ENCODE results near the gene RGR.

The RGR gene

DNA sequence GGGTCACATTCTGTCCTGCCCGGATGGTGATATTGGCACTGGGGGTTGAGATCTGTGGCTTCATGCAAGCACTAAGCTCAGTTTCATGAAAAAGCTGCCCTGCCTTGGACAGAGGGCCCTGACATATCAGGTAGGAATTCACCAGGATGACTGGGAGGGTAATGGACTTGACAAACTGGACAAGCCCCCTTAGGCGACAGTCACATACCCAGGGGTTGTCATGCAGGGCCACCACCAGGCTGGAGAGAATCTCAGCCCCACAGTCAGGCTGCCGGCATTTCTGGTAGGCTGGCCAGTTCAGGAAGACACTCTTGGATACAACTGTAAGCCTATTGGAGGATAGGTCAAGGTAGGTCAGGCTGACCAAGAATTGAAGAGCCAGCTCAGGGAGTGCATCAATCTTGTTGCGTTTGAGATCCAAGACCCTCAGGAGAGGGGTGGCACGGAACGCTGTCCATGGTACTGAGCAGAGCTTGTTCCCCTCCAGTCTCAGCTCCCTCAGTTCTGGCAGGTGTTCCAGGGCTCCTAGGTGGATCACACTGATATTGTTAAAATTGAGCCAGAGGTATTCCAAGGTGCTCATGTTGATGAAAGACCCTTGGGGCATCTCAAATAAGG lies 20.3 kb upstream of the RGR start:
- DNase-seq: no peak

DNA sequence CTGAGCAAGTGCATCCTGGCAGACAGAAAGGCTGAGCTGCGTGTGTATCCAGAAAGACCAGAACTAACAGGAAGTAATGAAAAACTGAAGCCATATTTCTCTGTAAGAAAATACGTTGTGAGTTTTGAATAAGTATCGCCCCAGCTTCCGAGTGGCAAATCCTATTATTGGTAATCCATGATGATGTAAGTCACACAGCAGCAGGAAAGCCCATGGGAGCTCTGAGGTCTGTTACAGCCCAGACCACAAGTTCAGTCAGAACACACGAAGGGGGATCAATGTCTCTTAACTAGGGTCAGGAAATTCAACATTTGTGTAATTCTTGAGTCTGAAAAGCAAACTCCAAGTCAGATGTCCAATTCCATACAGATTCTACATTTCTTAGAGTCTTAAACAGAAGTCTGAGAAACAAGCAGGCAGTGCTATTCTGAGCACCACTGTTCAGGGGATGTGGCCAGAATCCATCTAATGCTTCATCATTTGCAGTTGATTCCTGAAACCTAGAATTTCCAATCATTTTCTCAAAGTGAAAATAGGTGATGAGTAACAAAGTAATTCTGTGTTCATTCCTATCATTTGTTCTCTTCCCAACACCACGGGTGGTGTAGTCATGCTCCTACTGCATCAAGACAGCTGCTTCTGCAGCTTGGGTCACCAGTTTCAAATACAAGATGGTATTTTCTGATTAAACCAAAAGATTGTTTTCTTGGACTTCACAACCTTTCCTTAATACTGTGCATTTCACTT lies 19.3 kb upstream of the RGR start, which contains the start of gene LRIT2:
Gene LRIT2, minus strand, starts transcription at position 118 of the 747 bp plus-strand sequence. Its CDS starts 24 bp downstream, at position 94.
- DNase-seq: no peak

DNA sequence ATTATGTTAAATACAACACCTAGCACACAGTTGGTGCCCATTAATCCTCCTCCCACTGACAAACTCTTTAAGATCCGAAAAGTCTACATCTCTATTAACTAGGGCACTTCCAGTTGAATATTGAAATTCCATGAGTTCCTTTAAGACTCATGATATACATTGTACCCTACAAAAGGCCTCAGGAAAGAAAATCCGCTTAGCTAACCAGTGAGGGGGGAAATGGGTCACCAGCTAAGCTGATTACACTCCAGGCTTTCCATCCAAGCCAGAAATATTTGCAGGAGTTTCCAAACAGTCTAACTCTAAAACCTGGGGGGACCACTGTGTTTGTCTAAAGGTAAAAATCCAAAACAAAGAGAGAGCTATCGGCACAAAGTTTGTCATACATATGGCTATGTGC lies 18.2 kb upstream of the RGR start:
- DNase-seq: no peak

DNA sequence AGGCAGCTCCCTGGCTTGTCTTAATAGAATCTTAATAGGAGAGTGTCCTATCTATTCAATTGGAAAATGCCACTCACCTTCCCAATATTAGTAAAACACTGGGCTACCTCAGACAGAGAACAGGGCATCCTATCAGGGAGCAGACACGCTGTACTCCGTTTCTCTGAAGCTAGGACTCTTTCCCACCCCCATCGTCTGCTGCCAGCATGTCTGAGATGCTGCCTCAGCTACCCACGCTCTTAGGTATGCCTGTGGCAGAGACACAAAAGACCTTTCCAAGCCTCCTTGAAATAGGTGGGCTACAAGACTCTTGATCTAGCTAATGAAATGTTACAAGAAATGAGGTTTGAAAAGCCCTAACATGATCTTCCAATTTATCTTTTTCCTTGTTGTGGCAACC lies 17.0 kb upstream of the RGR start:
- no peak for DNase-seq

DNA sequence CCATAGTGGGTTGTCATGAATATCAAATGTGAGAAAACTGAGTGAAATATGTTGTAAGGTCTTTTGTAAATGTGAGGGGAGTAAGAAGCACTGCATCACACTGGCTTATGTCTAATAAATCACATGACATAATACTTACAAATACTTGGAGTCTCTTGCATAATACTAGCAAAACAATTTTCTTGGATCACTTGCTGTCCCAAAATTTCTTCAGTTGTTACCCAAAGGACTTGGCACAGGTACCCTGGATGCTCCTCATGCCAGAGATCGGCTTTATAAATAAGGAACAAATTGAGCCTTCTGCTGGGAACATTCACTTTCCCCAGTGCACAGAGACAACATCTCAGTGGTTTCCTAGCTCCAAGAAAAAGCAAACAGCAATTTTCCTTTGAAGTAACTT lies 14.5 kb upstream of the RGR start:
- no peak for DNase-seq

DNA sequence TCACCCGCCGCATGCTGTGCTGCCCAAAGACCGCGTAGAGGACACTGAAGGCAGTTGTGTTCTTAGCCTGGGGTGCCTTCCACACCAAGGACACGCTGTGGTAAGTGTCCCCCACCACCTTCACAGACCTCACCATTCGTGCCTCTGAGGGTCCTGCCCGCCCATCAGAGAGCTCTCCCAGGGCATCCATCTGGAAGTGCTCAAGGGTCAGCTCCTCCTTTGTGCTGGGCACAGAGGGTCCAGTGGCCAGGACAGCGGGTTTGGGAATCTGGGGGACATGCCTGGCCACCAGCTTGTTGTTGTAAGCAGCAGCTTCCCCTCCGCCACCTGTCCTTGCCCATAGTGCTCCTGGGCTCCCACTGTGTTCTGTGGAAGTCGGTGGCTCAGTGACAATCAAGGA lies 12.5 kb upstream of the RGR start:
- no peak for DNase-seq

DNA sequence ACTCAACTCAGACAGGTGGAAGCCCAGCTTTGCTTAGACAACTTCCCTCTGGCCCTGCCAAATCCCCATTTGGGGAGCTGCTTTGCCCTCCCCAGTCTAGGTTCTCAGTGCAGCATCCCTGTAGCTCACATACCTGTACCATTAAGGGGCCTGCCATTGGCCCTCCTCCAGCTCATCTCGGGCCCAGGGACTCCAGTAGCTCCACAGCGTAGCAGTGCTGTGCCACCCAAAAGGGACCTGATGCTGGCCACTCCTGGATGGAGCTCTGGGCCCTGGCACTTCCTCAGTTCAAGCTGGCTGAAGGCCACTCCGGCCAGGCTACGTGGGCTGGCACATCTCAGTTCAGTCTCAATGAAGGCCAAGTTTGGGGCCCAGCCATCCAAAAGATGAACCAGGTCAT lies 10.9 kb upstream of the RGR start:
- DNase-seq: no peak

DNA sequence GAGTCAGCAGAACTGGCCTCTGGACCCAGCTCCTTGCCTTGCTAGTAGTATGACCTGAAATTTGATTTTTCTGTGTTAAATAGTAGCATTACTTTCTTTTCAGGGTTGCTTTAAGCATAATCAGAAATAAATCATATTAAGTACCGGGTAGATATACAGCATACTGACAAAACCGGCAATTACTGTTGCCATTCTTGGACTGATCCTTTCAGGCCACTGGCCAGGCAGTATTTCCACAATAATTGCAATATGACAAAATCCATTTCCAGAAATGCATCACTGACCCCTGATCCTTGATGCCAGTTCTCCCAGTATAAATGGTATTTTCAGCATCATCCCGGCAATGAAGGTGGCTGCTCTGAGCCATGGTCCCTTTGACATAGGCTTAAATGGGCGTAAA lies 10.4 kb upstream of the RGR start:
- no peak for DNase-seq

DNA sequence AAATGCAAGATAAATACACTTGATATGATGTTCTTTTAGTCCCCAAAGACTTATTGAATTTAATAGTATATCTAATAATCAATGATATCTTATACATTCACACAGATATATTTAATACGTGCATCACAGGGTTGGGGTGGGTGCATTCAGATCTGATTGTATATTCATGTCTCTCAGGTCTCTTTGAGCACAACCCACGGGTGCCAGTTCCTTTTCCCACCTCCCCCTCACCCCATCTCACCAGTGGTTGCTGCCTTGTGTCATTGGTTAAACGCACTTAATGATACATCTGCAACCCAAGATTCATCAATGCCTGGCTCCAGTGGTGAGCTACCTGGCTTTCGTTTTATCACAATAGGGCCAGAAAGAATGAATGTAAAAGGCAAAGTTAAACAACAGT lies 9.8 kb upstream of the RGR start:
- DNase-seq: no peak

DNA sequence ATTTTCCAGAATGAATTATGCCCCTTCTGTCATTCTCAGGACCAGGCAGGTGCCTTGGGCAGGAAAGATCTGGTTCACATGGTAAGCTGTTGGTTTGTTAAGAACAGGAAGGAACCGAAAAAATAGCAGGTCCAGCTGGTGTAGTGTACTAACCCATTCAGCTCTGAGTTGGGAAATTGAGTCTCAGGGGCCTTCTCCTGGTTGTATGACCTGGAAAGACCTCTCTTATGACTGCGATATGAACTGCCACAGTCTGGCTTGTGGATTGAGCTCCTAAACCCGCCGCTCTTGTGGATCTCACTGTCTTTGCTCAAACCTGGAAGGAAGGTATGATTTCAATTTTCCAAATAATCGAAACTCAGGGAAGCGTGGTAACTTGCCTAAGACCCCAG lies 8.1 kb upstream of the RGR start:
- DNase-seq: no peak

DNA sequence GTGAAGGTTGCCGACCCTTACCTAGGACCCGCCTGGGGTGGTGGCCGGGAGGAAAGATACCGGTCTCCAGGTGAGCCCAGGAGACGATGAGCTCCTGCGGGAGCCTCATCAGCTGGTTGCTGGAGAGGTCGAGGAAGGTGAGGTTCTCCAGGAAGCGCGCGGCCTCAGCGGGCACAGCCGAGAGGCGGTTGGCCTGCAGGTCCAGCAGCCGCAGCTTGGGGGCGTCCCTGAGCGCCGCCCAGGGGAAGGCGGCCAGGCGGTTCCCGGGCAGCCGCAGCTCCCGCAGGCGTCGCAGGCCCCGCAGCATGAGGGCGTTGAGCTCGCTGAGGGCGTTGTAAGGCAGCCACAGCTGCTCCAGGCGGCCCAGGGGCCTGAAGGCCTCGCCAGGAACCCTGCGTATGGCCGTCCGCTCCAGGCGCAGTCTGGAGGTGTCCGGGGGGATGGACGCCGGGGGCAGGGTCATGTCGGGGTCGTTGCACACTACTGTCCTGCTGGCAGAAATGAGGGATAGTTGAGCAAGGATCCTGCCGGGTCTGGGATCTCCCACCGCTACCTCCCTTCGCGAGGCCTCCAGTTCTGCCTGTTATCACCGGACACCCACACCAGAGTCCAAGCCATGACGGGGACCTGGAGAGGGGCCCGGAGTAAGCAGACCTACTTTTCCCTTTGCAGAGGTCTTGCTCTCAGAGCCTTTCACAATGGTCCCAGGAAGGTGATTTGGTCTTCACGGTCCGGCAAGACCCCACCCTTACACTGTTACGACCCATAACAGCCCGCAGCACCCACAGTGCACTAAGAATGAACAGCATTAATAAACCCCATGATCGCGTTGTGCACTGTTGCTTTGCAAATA lies 7.4 kb upstream of the RGR start:
- no peak for DNase-seq

DNA sequence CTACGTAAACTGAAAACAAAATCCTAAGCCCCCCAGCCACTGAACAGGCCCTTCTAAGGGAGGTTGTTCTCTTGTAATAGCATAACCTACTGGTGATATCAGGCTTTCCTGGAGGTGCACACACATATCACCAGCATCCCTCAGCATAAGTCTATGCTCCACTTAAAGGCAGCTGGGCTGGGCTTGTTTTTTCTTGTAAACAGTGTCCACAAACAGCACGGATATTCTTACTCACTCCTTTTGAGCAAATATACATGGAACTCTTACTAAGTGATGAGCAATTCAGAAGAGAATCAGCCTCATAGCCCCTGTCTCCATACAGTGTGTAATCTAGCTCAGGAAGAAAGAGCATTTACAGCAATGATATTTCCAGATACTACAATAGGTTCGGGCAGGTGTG lies 5.9 kb upstream of the RGR start:
- no peak for DNase-seq

DNA sequence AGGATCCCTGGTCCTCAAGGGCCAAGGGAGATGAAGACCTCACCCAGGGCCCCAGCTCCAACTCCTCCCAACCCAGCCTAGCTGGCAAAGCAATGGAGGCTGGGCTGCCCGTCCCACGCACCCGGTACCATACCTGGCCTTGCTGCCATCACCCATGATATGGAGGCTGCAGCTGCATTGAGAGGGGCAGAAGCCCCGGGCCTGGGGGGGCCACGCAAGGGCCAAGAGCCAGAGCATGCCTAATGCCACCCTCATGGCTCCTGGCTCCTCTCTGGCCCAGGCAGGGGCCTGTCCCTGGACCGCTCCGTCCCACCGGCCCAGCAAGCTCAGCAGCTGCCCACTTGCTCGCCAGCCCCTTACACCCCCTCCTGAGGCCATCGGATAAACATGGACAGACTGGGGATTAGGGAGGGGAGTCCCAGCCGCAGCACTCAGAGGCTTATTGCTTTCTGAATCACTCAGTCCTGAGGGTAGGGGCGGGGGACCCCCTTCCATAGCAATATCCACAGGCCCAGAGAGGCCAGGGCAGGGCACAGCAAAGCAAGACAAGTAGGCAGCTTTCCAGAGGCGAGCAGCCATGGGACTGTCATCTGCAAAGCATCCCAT lies 3.6 kb upstream of the RGR start, which contains the start of gene LRIT1:
Gene LRIT1, minus strand, starts transcription at position 362 of the 606 bp plus-strand sequence. Its CDS starts 107 bp downstream, at position 255.
- DNase-seq: no peak

DNA sequence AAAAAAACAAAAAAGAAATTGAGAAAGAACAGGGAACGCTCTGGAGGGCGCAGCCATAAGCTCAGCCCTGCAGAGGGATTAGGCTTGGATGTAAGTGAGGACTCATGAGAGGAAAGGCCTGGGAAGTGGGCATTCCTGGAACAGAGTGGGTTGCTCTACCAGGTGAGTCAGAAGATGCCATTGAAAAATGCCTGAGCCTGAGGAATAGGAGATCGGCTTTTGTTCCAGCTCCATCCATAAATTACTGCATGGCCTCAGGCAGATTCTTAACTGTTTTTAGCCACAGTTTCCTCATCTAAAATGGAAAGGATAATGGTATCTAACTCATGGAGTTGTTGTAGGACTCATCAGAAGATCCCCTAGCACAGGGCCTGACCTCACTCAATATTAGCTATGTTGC lies 1.1 kb upstream of the RGR start:
- DNase-seq: no peak

DNA sequence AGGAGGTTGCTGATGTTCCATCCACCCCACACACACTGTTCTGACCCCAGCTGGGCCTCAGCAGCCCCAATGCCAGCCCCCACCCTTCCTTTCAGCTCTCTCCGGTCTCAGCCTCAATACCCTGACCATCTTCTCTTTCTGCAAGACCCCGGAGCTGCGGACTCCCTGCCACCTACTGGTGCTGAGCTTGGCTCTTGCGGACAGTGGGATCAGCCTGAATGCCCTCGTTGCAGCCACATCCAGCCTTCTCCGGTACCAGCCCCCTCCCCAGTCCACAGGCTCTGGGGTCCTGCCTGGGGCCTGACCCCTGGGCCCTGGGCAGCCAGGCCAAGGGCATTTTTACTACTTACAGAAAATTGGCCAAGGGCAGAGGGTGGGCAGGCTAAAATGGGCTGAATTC lies 2.6 kb downstream of the RGR start:
- no peak for DNase-seq

DNA sequence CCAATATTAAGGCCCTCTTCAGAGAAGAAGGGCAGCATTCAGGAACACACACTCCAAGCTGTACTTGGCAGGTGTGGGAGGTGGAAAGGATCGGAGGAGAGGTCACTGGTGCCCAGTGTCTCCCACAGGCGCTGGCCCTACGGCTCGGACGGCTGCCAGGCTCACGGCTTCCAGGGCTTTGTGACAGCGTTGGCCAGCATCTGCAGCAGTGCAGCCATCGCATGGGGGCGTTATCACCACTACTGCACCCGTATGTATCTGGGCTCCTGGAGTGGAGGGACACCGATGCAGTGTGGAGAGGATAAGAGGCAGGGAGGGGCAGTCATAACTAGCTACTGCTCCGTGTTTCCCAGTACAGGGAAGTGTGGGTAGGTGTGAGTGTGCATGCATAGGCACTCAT lies 3.9 kb downstream of the RGR start:
- no peak for DNase-seq

DNA sequence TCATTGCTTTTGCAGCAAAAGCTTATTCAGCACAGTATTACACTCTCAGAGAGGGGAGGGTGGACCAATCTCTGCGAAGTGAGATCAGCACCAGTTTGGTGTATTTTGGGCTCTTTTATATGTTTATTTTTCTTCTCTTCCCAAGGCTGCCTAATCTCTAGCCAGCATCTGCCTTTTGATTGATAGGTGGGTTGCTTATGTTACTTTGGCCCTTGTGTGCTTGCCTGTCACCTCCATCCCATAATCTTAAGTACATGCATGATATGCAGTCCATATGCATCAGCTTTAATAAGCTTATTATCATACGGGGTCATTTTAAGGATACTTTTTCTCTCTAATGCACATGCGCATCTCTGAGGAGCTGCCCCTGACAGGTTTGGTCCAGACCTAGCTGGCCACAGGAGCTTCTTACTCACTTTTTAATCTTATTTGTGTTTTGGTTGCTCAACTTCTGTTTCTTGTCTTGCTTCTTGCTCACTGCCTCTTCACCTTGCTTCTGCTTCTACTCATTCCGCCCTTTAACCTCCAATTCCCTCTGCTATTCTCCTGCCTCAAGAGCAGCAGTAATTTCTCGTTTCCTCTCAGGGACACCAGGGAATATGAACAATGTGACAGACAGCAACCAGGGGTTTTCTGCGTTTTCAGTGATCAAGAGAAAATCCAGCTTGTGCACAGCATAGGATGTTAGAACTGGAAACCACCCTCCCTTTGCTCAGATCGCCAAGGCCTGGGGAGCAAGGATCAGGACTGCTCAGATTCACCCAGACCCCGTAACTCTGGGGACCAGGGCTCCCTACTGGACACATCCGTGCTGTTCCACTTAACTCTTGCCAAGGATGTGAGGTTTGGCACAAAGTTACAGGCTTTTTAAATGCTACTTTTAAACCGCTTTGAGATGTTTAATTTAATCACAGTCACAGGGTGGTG lies 10.0 kb downstream of the RGR start:
- no peak for DNase-seq

DNA sequence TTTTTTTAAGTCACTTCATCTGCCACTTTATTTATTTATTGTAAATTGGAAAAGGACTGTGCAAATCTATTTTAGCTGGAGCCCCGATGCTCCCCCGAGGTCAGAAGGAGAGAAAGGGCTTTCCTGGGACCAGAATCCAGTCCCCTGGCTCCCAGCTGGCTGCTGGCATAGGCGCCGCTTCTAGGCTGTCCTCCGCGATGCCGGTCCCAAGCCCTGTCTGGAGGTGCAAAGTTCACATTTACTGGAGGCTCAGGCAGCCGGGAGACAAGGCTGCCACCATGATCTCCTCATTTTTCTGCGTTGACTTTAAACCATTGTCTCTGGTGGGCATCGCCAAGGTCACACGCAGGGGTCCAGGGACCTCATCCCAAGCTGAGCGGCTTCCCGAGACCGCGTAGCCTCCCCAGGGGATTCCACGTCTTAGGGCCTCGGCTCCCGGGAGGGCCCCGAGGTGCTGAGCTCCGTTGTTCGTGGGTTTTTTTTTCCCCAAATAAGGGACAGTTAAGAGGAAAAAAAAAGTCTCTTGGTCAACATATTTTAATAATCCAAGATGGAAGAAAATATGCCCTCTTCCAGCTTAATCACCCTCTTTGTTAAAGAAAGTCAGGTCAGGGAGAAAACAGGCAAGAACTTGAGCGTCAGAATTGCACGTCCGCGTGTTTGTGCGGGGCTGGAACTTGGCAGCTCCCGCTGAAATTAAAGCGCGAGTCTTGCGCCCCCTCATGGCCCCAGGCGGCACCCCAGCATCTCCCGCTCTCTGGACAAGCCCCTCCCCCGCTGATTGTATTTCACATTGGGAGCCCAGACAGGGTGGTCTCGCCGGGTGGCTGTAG lies 11.9 kb downstream of the RGR start:
- DNase-seq: peak; percentile 24

DNA sequence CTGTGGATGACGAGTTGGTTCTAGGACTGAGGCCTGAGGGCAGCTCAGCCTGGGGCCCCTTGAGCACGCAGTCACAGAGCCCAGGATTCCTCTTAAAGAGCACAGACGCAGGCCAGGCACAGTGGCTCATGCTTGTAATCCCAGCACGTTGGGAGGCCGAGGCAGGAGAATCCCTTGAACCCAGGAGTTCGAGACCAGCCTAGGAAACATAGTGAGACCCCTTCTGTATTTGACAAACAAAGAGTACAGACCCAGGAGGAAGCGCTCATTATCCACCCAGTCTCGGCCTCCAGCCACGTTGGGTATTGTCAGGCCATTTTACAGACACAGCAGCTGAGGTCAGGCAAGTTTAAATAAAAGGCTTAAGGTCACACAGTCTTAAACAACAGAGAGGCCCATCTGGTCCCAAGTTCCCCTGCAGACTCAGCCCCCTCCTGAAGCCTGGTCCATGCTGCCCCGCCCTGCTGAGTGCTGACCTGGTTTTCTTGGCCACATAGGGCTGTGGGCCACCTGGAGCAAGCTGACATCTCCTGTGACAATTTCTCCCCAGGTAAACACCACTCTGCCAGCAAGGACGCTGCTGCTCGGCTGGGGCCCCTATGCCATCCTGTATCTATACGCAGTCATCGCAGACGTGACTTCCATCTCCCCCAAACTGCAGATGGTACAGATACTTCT lies 12.6 kb downstream of the RGR start:
- DNase-seq: no peak

DNA sequence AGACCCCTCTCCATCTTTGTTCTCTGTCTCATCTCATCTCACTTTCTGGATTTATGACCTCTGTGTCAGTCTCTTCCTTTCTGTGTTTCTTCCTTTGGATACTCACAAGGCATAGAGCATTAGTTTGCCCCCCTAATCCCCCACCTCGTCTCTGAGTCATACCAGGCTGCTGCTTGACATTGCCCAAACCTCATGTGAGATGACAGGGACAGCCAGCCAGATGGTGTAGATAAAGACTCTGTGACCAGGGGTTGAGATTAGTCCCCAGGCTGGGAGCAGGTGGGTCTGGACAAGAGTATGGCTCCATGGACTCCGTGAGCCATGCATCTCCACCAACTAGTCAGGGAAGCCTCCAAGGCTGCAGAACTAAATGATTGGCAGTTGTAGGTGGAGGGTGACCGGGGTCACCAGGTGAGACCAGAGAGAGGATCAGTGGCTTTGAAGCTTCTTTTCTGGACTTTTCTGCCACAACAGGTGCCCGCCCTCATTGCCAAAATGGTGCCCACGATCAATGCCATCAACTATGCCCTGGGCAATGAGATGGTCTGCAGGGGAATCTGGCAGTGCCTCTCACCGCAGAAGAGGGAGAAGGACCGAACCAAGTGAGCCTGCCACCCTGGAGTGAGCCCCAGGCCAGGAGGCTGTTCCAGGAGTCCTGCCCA lies 13.3 kb downstream of the RGR start:
- no peak for DNase-seq
